Ovary (tissue), 9 donors: Measurements from ENCODE around the gene ACOT6. TPM values are rescaled to one million over a fixed set of nuclear protein-coding genes. Genes with fewer than 3 reads are reported as not detected.
"Not testable (repeated sequence)": the region's sequence is repeated elsewhere in the genome, so short reads cannot be mapped to it uniquely, and the experiment has no call there.

Experiments used
- DNase-seq, 5 donors: peaks; one replicate each; pipeline ENCODE4 v3.0.0-alpha.2; 2019 to 2020
- H3K27ac ChIP-seq, 2 donors: fragments of 200-600 bp; one replicate each; pipeline versions ENCODE4 v1.5.1 to v1.8.0; 2019 to 2022
- H3K27me3 ChIP-seq: fragments of 200-600 bp; one replicate; pipeline ENCODE4 v1.8.0; 2022
- H3K36me3 ChIP-seq: fragments of 200-600 bp; sonication (generic); one replicate; pipeline ENCODE4 v1.5.1; 2019
- H3K4me1 ChIP-seq: one replicate; pipeline ENCODE4 v1.8.1; 2013; ENCODE audit warnings: mild to moderate bottlenecking, moderate library complexity; ENCODE audit not compliant: insufficient read depth
- H3K4me3 ChIP-seq: fragments of 200-600 bp; sonication (generic); one replicate; pipeline ENCODE4 v1.5.1; 2017
- H3K9me3 ChIP-seq, 2 donors: fragments of 200-600 bp in 1 of 2; sonication (generic) in 1 of 2; one replicate each; pipeline versions ENCODE4 v1.5.1 to v1.8.1; 2013 to 2019; ENCODE audit warnings: mild to moderate bottlenecking in 1 of 2, moderate library complexity in 1 of 2
- EP300 ChIP-seq: sonication (generic); formaldehyde crosslinking; IDR thresholded peaks from one replicate; pipeline ENCODE4 v1.6.1; 2017; ENCODE audit warnings: antibody characterized with exemption
- POLR2A ChIP-seq: fragments of 450-650 bp; IDR thresholded peaks from one replicate; pipeline ENCODE4 v1.6.1; 2017; ENCODE audit warnings: antibody characterized with exemption, mild to moderate bottlenecking, moderate library complexity
- WGBS, 3 donors: extraction: QIAGEN DNeasy Blood & Tissue Kit in 1 of 3; methylation state at CpG; one replicate each; pipeline versions ENCODE4 v1.1.5 to v1.1.7; 2013 to 2017; 5-methylcytosine and 5-hydroxymethylcytosine counted together
- intact Hi-C, 4 donors: fragments of 100-400 bp; cut with DNase I; formaldehyde crosslinking; loops; one replicate each; pipeline versions ENCODE4 v1.11.0 to v1.15.1; 2022 to 2023
- polyA plus RNA-seq, 2 donors: library from polyadenylated mRNA; stranded (reverse); fragments of 200-250 nt in 1 of 2; fragments of 350-450 nt in 1 of 2; fragmentation: Illumina TruSeq in 1 of 2; extraction: RNeasy Lipid Tissue Mini Kit (QIAGEN cat#74804) in 1 of 2; gene quantifications; one replicate each; pipeline ENCODE4 v1.2.3, GENCODE V29; 2013 to 2014
- total RNA-seq, 7 donors: library from RNA; depleted of rRNA in 2 of 7; stranded (reverse); fragments of >200 nt in 2 of 7; fragmentation: NEBNext Ultra II Directional in 3 of 7; extraction: Animal tissue kit (Norgen Biotek cat#: 25700) in 3 of 7; gene quantifications; one replicate each; pipeline versions ENCODE4 v1.1.0 to v1.2.4, GENCODE V29; 2016 to 2023
- TF ChIP-seq, protein P1 (sequence below), 3 donors: fragments of 450-650 bp in 2 of 3; fragments of 200-600 bp in 1 of 3; IDR thresholded peaks; one replicate each; pipeline versions ENCODE4 v1.5.1 to v1.8.0; 2016 to 2022; ENCODE audit warnings: antibody characterized with exemption in 3 of 3, mild to moderate bottlenecking in 1 of 3
- donor health status: DM: no; HTN: no; CAD: no; lungs with moderate emphysema.
- donor health status: DM: no; HTN: no; CAD: no.
- donor health status: Bipolar disorder and iron deficiency.
- donor health status: DM: yes; HTN: yes; CAD: no.
- donor health status: DM: no; HTN: no; CAD: no.
- donor health status: DM: yes; HTN: yes; CAD: no.

Gene ACOT6
- total and polyA plus RNA-seq, 9 donors, result 0.10 TPM; not detected in 8

DNA sequence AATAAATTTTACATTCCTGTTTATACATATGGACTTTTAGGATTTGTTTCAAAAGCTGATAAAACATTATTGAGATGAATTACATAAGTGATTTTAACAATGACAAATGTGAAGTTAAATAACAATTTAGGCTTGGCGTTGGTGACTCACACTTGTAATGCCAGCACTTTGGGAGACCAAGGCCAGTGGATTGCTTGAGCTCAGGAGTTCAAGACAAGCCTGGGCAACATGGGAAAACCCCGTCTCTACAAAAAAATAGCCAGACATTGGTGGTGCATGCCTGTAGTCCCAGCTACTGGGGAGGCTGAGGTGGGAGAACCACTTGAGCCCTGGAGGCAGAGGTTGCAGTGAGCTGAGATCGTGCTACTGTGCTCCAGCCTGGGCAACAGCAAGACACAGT is 35.9 kb upstream of the ACOT6 start:
- no peak for DNase-seq
- H3K4me1 ChIP-seq, result no peaks in the 10 kb centered on the region
- intact Hi-C loops, result no loop called here
- H3K4me3 ChIP-seq, result no peak overlapping the region
- no peak for TF ChIP-seq POLR2A
- TF ChIP-seq EP300, result no peak
- TF ChIP-seq, protein P1, sequence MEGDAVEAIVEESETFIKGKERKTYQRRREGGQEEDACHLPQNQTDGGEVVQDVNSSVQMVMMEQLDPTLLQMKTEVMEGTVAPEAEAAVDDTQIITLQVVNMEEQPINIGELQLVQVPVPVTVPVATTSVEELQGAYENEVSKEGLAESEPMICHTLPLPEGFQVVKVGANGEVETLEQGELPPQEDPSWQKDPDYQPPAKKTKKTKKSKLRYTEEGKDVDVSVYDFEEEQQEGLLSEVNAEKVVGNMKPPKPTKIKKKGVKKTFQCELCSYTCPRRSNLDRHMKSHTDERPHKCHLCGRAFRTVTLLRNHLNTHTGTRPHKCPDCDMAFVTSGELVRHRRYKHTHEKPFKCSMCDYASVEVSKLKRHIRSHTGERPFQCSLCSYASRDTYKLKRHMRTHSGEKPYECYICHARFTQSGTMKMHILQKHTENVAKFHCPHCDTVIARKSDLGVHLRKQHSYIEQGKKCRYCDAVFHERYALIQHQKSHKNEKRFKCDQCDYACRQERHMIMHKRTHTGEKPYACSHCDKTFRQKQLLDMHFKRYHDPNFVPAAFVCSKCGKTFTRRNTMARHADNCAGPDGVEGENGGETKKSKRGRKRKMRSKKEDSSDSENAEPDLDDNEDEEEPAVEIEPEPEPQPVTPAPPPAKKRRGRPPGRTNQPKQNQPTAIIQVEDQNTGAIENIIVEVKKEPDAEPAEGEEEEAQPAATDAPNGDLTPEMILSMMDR (IDR thresholded peaks at IDR 0.05), result no peak
- no peaks in the 10 kb centered on the region for H3K9me3 ChIP-seq
- no peak overlapping the region for H3K27ac ChIP-seq
- WGBS, 3 donors, result 80 to 90% (median 83%) methylated on average over 3 of the region's 3 CpGs
- H3K27me3 ChIP-seq, result no peaks in the 10 kb centered on the region
- no peaks in the 10 kb centered on the region for H3K36me3 ChIP-seq

GRCh38 chr14:73577214-73577613 is 35.1 kb upstream of the ACOT6 start:
- H3K4me3 ChIP-seq, H3K27ac ChIP-seq, intact Hi-C loops, H3K27me3 ChIP-seq, H3K36me3 ChIP-seq, H3K9me3 ChIP-seq, DNase-seq, H3K4me1 ChIP-seq: not testable (repeated sequence)
- WGBS, 3 donors, result 100% methylated on average over 1 to 2 of the region's 2 CpGs

DNA sequence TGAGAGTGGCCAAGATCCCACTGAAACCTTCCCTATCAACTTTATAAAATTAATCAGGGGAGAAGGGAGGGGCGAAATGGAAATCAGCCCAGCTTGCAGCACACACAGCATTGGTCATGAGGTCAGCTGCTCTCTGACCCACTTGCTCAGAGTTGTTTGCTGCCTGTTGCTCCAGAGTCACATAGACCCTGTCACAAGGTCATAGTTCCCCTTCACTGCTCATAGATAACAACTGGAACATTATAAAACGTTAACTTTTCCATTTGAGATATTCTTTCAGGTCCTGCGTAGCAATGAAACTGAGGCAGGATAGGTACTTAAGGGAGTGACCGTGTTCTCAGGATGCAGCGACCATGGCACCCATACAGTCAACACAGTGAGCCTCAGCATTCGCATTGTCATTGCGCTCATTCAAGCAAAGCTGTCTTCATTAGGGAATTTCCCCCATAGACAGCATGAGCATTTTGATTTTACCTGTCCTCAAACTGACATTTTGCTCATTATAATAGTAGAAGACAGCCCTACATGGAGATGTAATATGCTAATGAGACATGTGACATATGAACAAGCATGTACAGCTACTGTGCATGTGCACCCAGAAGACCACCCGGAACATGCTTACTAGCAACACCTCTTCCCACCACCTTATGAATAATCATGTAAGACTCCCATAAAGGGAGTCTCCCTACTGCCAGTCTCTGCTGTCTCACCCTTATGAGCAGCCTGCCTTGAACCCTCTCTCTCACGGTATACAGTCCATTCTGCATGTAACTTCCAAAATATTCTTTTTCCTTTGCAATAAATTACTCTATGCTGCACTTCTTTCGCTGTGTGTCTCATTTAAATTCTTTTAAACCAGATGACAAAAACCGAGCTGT is 30.0 kb upstream of the ACOT6 start:
- WGBS, 3 donors, result 90% methylated on average over 10 to 11 of the region's 11 CpGs

DNA sequence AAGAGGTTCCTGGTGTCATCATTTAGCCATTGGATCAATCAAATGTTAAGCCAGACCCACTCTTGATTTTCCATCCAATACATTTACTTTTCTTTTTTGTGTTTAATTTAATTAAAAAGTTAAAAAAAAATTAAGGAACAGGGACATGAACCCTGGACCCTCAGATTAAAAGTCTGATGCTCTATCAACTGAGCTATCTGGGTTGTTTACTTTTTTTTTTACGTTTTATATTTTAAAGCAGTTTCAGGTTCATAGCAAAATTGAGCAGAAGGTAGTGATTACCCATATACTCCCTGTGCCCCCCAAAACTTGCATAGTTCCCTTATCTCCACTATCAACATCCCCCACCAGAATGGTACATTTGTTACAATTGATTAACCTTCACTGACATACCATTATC is 23.6 kb upstream of the ACOT6 start:
- H3K4me1 ChIP-seq, result peaks cover 4% of the 10 kb centered on the region
- no peaks in the 10 kb centered on the region for H3K27me3 ChIP-seq
- 72 to 76% (median 75%) methylated on average over 1 of the region's 1 CpG for WGBS, 3 donors
- DNase-seq, result no peak
- no peak for TF ChIP-seq EP300
- TF ChIP-seq, protein P1 (IDR thresholded peaks at IDR 0.05), result no peak
- no peak for TF ChIP-seq POLR2A
- no peaks in the 10 kb centered on the region for H3K36me3 ChIP-seq
- intact Hi-C loops, result loop anchor here in 1 of 4 donors (5.0 kb wide), 1 partner anchor 36 kb away; no protein-coding TSS in a partner anchor
- no peaks in the 10 kb centered on the region for H3K9me3 ChIP-seq
- H3K27ac ChIP-seq, result no peak overlapping the region
- H3K4me3 ChIP-seq, result no peak overlapping the region

More for the DNA sequence above, 30.0 kb upstream of the ACOT6 start:
- H3K27ac ChIP-seq, H3K27me3 ChIP-seq, H3K4me1 ChIP-seq, H3K4me3 ChIP-seq, DNase-seq, H3K36me3 ChIP-seq, H3K9me3 ChIP-seq, intact Hi-C loops: not testable (repeated sequence)

DNA sequence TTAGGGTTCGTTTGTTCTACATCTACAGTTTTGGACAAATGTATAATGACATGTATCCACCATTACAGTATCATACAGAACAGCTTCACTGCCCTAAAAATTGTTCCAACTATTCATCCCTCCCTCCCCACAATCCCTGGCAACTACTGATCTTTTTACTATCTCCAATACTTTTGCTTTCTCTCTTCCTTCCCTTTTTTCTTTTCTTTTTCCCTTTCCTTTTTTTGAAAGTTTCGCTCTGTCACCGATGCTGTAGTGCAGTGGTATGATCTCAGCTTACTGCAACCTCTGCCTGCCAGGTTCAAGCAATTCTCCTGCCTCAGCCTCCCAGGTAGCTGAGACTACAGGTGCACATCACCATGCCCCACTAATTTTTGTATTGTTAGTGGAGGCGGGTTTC is 23.2 kb upstream of the ACOT6 start:
- Histone ChIP-seq H3K9me3 (no peaks in the 10 kb centered on the region), H3K4me1 (peaks cover 4% of the 10 kb centered on the region), H3K27ac (no peak overlapping the region), H3K4me3 (no peak overlapping the region), H3K27me3 (no peaks in the 10 kb centered on the region), H3K36me3 (no peaks in the 10 kb centered on the region)
- 84 to 92% (median 90%) methylated on average over 4 of the region's 4 CpGs for WGBS, 3 donors
- no peak for DNase-seq
- intact Hi-C loops, result loop anchor here in 1 of 4 donors (5.0 kb wide), 1 partner anchor 37 kb away; no protein-coding TSS in a partner anchor
- TF ChIP-seq POLR2A, result no peak
- TF ChIP-seq EP300, result no peak
- TF ChIP-seq, protein P1 (IDR thresholded peaks at IDR 0.05), result no peak

DNA sequence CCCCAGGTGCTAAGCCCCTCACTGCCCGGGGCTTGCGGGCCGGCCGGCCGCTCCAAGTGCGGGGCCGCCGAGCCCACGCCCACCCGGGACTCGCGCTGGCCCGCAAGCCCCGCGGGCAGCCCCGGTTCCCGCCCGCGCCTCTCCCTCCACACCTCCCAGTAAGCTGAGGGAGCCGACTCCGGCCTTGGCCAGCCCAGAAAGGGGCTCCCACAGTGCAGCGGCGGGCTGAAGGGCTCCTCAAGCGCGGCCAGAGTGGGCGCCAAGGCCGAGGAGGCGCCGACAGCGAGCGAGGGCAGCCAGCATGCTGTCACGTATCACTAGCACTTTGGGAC is 21.7 kb upstream of the ACOT6 start:
- H3K4me1 ChIP-seq, intact Hi-C loops, H3K27ac ChIP-seq, H3K27me3 ChIP-seq, H3K4me3 ChIP-seq, H3K9me3 ChIP-seq, DNase-seq, H3K36me3 ChIP-seq: not testable (repeated sequence)
- WGBS, 3 donors, result 92 to 96% (median 95%) methylated on average over 32 of the region's 32 CpGs
